Mesendoderm (in vitro differentiated cells): ENCODE data around the gene TNIP1.

Experiments
- DNase-seq: peaks from one replicate; pipeline ENCODE4 v3.0.0; 2013
- H2AK5ac ChIP-seq: 2 replicates; pipeline ENCODE4 v1.6.1; 2013; ENCODE audit warnings: low read length, inconsistent platforms
- H2BK120ac ChIP-seq: 2 replicates; pipeline ENCODE4 v1.6.1; 2013; ENCODE audit warnings: low read depth, mild to moderate bottlenecking, low read length, moderate library complexity, mixed read lengths
- H2BK15ac ChIP-seq: replicated peaks from 2 replicates; pipeline ENCODE4 v1.6.1; 2013; ENCODE audit warnings: low read depth, mild to moderate bottlenecking, moderate library complexity
- H2BK5ac ChIP-seq: 2 replicates; pipeline ENCODE4 v1.6.1; 2013; ENCODE audit warnings: low read length, inconsistent platforms
- H3K18ac ChIP-seq: 2 replicates; pipeline ENCODE4 v1.6.1; 2013; ENCODE audit warnings: mild to moderate bottlenecking, low read length, mixed read lengths
- H3K23ac ChIP-seq: one replicate; pipeline ENCODE4 v1.6.1; 2013; ENCODE audit warnings: low read length
- H3K27ac ChIP-seq: 2 replicates; pipeline ENCODE4 v1.5.1; 2013; ENCODE audit warnings: low read depth, mild to moderate bottlenecking, inconsistent platforms, low read length, moderate library complexity
- H3K27me3 ChIP-seq: 2 replicates; pipeline ENCODE4 v1.6.1; 2013; ENCODE audit warnings: low read length, control low read depth, mild to moderate bottlenecking, inconsistent platforms; ENCODE audit not compliant: insufficient read depth, poor library complexity
- H3K36me3 ChIP-seq: 2 replicates; pipeline ENCODE4 v1.6.1; 2013; ENCODE audit warnings: low read length, inconsistent platforms; ENCODE audit not compliant: control insufficient read depth, insufficient read depth
- H3K4ac ChIP-seq: one replicate; pipeline ENCODE4 v1.6.1; 2013; ENCODE audit warnings: low read depth, mild to moderate bottlenecking, low read length, moderate library complexity
- H3K4me1 ChIP-seq: 2 replicates; pipeline ENCODE4 v1.6.1; 2013; ENCODE audit warnings: low read depth, low read length, inconsistent platforms; ENCODE audit not compliant: control insufficient read depth
- H3K4me2 ChIP-seq: 2 replicates; pipeline ENCODE4 v1.6.1; 2013; ENCODE audit warnings: low read length
- H3K4me3 ChIP-seq: 2 replicates; pipeline ENCODE4 v1.5.1; 2013; ENCODE audit warnings: mild to moderate bottlenecking, low read length
- H3K56ac ChIP-seq: one replicate; pipeline ENCODE4 v1.6.1; 2013; ENCODE audit warnings: low read length
- H3K79me1 ChIP-seq: 2 replicates; pipeline ENCODE4 v1.6.1; 2013; ENCODE audit warnings: low read length, inconsistent platforms
- H3K79me2 ChIP-seq: 2 replicates; pipeline ENCODE4 v1.6.1; 2013; ENCODE audit warnings: mild to moderate bottlenecking, low read length; ENCODE audit not compliant: control insufficient read depth, insufficient read depth
- H3K9ac ChIP-seq: 2 replicates; pipeline ENCODE4 v1.6.1; 2013; ENCODE audit warnings: low read length, inconsistent platforms
- H4K5ac ChIP-seq: one replicate; pipeline ENCODE4 v1.6.1; 2013; ENCODE audit warnings: low read length
- H4K8ac ChIP-seq: one replicate; pipeline ENCODE4 v1.6.1; 2013; ENCODE audit warnings: low read depth, mild to moderate bottlenecking, control low read depth, low read length, moderate library complexity
- WGBS: extraction: QIAGEN DNeasy Blood & Tissue Kit; methylation state at CpG from one replicate; pipeline ENCODE4 v1.1.7; 2013; ENCODE audit warnings: low lambda C conversion rate, missing lambda C conversion rate; ENCODE audit not compliant: insufficient coverage; ENCODE audit errors: extremely low coverage; 5-methylcytosine and 5-hydroxymethylcytosine counted together

Gene TNIP1

DNA sequence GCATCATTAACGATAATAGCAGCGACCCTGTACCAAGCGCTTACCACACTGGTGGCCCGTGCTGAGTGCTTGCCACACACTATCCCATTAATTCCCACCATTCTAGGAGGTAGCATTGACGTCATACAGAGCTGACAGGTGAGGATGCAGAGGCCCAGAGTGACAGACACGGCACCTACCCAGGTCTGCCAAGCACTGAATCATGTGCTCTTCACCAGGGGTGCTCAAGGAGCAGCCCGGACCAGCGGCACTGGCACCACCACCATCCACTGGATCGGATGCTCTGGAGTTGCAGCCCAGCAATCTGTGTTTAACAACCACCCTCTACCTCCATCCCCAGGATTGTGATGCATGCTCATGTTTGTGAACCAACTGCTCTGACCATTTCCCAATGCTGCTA is 3.4 kb downstream of the TNIP1 start:
- Histone ChIP-seq H3K18ac (no peak overlapping the region), H4K8ac (no peak overlapping the region), H3K9ac (no peak overlapping the region), H3K79me1 (peaks cover 7% of the 10 kb centered on the region), H3K4me1 (peaks cover 3% of the 10 kb centered on the region), H2AK5ac (no peak overlapping the region), H2BK5ac (no peak overlapping the region), H3K4me2 (no peak overlapping the region), H3K36me3 (no peaks in the 10 kb centered on the region), H2BK120ac (no peak overlapping the region), H4K5ac (no peak overlapping the region), H3K27ac (no peak overlapping the region), H2BK15ac (no peak overlapping the region), H3K23ac (no peak overlapping the region), H3K4ac (no peak overlapping the region), H3K4me3 (no peak overlapping the region), H3K27me3 (no peaks in the 10 kb centered on the region), H3K79me2 (no peaks in the 10 kb centered on the region), H3K56ac (no peak overlapping the region)
- DNase-seq = no peak
- no CpG with 5 or more reads among the region's 9 CpGs for WGBS

- Histone ChIP-seq H3K79me1 (peaks cover 9% of the 10 kb centered on the region), H3K27me3 (no peaks in the 10 kb centered on the region), H3K79me2 (no peaks in the 10 kb centered on the region), H3K27ac (no peak overlapping the region), H3K36me3 (no peaks in the 10 kb centered on the region), H3K4me3 (no peak overlapping the region), H4K5ac (no peak overlapping the region), H2AK5ac (no peak overlapping the region), H3K56ac (no peak overlapping the region), H3K23ac (no peak overlapping the region), H3K9ac (no peak overlapping the region), H4K8ac (no peak overlapping the region), H3K18ac (no peak overlapping the region), H3K4ac (no peak overlapping the region), H2BK120ac (no peak overlapping the region), H2BK15ac (no peak overlapping the region), H3K4me1 (peaks cover 3% of the 10 kb centered on the region), H3K4me2 (no peak overlapping the region), H2BK5ac (no peak overlapping the region)
- no CpG with 5 or more reads among the region's 6 CpGs for WGBS
- DNase-seq = no peak
Measured at GRCh38 chr5:151076616-151077015, 4.2 kb downstream of the TNIP1 start.

GRCh38 chr5:151075698-151076331 is 5.0 kb downstream of the TNIP1 start:
- Histone ChIP-seq H3K27ac (no peak overlapping the region), H2AK5ac (no peak overlapping the region)
- WGBS = no CpG with 5 or more reads among the region's 5 CpGs

DNA sequence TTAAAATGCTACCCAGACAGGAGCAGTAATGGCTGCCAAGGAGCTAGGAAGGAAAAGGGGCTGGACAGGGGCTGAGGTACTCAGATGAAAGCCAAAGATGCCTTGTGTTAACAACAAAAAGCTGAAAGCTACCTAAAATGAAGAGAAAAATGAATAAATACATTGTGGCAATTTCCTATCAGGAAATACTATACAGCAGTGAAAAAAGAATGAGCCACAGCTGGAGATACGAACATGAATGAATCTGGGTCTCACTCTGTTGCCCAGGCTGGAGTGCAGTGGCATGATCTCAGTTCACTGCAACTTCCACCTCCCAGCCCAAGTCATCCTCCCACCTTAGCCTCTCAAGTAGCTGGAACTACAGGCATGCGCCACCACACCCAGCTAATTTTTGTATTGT is 6.3 kb downstream of the TNIP1 start:
- Histone ChIP-seq H3K27me3 (no peaks in the 10 kb centered on the region), H3K4me2 (no peak overlapping the region), H2BK5ac (no peak overlapping the region), H3K36me3 (no peaks in the 10 kb centered on the region), H4K8ac (no peak overlapping the region), H3K18ac (no peak overlapping the region), H2BK120ac (no peak overlapping the region), H3K79me1 (peaks cover 6% of the 10 kb centered on the region), H3K4me1 (no peaks in the 10 kb centered on the region), H3K27ac (no peak overlapping the region), H3K4ac (no peak overlapping the region), H2AK5ac (no peak overlapping the region), H3K4me3 (no peak overlapping the region), H3K9ac (no peak overlapping the region), H3K23ac (no peak overlapping the region), H3K56ac (no peak overlapping the region), H2BK15ac (no peak overlapping the region), H3K79me2 (no peaks in the 10 kb centered on the region), H4K5ac (no peak overlapping the region)
- WGBS = no CpG with 5 or more reads among the region's 2 CpGs
- no peak for DNase-seq

More at GRCh38 chr5:151075698-151076331, 5.0 kb downstream of the TNIP1 start:
- Histone ChIP-seq H3K4me2 (no peak overlapping the region), H3K27me3 (no peaks in the 10 kb centered on the region), H3K79me1 (peaks cover 9% of the 10 kb centered on the region), H3K18ac (no peak overlapping the region), H3K4me1 (peaks cover 3% of the 10 kb centered on the region), H2BK15ac (no peak overlapping the region), H3K9ac (no peak overlapping the region), H3K79me2 (no peaks in the 10 kb centered on the region), H3K4ac (no peak overlapping the region), H2BK5ac (no peak overlapping the region), H4K5ac (no peak overlapping the region), H3K36me3 (no peaks in the 10 kb centered on the region), H3K4me3 (no peak overlapping the region), H3K23ac (no peak overlapping the region), H3K56ac (no peak overlapping the region), H4K8ac (no peak overlapping the region), H2BK120ac (no peak overlapping the region)
- no peak for DNase-seq

DNA sequence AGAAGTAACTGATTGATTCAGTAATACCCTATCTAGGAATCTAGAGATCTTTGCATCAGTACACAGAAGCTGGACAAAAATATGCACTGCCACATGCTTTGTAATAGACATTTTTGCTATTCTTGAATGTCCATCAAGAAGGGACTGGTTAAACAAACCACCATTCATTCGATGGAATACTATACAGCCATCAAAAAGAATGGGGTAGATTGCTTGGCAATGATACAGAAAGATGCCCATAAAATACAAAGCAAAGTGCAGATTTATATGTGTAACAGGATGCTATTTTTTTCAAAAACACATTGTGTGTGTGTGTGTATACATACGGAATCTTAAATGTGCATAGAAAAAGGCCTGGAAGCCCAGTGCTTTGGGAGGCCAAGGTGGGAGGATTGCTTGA is 7.6 kb downstream of the TNIP1 start:
- no peak overlapping the region for H3K18ac ChIP-seq
- no peak overlapping the region for H3K23ac ChIP-seq
- no peak for DNase-seq
- H3K27ac ChIP-seq = no peak overlapping the region
- H3K36me3 ChIP-seq = no peaks in the 10 kb centered on the region
- H3K4me1 ChIP-seq = no peaks in the 10 kb centered on the region
- H2BK120ac ChIP-seq = no peak overlapping the region
- H3K79me1 ChIP-seq = peaks cover 7% of the 10 kb centered on the region
- no peak overlapping the region for H3K9ac ChIP-seq
- H3K4me2 ChIP-seq = no peak overlapping the region
- no peak overlapping the region for H2BK5ac ChIP-seq
- no peak overlapping the region for H2AK5ac ChIP-seq
- no peak overlapping the region for H2BK15ac ChIP-seq
- no CpG with 5 or more reads among the region's 2 CpGs for WGBS
- H3K56ac ChIP-seq = no peak overlapping the region
- no peak overlapping the region for H3K4me3 ChIP-seq
- H4K8ac ChIP-seq = no peak overlapping the region
- no peak overlapping the region for H3K4ac ChIP-seq
- no peaks in the 10 kb centered on the region for H3K79me2 ChIP-seq
- H4K5ac ChIP-seq = no peak overlapping the region
- no peaks in the 10 kb centered on the region for H3K27me3 ChIP-seq

GRCh38 chr5:151072630-151073025 is 8.2 kb downstream of the TNIP1 start:
- Histone ChIP-seq H3K36me3 (no peaks in the 10 kb centered on the region), H3K27ac (no peak overlapping the region), H2BK5ac (no peak overlapping the region), H2BK15ac (no peak overlapping the region), H2BK120ac (no peak overlapping the region), H3K56ac (no peak overlapping the region), H3K4me1 (no peaks in the 10 kb centered on the region), H4K8ac (no peak overlapping the region), H3K4ac (no peak overlapping the region), H3K79me1 (peaks cover 8% of the 10 kb centered on the region), H3K4me3 (no peak overlapping the region), H3K9ac (no peak overlapping the region), H3K23ac (no peak overlapping the region), H3K27me3 (no peaks in the 10 kb centered on the region), H2AK5ac (no peak overlapping the region), H3K4me2 (no peak overlapping the region), H4K5ac (no peak overlapping the region), H3K79me2 (no peaks in the 10 kb centered on the region), H3K18ac (no peak overlapping the region)
- DNase-seq = peak; percentile 91
- WGBS = no CpG with 5 or more reads among the region's 5 CpGs
